ENCODE data around the gene USP34.

USP34 gene

GRCh38 chr2:61328707-61329251 is 142.1 kb downstream of the USP34 start (continued):
- TF ChIP-seq ZNF19 (tag by site-specific recombination; IDR thresholded peaks at IDR 0.05; ENCODE audit: low read depth) (no peak), ZNF214 (tag by site-specific recombination; IDR thresholded peaks at IDR 0.05; ENCODE audit: borderline replicate concordance) (no peak), ZNF366 (tag by site-specific recombination; conservative IDR thresholded peaks at IDR 0.05) (0 out of 2 replicates have a peak, but pooled peaks have one; percentile 19), ZNF24 (tag by site-specific recombination; IDR thresholded peaks at IDR 0.05) (peak; percentile 34; the same call in 1 of the 2 replicates), ZNF629 (tag by site-specific recombination; IDR thresholded peaks at IDR 0.05) (no peak), ZSCAN5A (tag by site-specific recombination; IDR thresholded peaks at IDR 0.05) (no peak), BCL11A (tag by site-specific recombination; IDR thresholded peaks at IDR 0.05; ENCODE audit: low read depth) (peak; percentile 69; the same call in 1 of the 2 replicates), ZNF341 (tag by site-specific recombination; IDR thresholded peaks at IDR 0.05; ENCODE audit: low read depth) (no peak), ZNF416 (tag by site-specific recombination; IDR thresholded peaks at IDR 0.05) (no peak), ZNF248 (tag by site-specific recombination; IDR thresholded peaks at IDR 0.05) (no peak), TCF7L2 (IDR thresholded peaks at IDR 0.05; ENCODE audit: borderline replicate concordance, low read depth, low read length) (no peak), PRDM6 (tag by site-specific recombination; IDR thresholded peaks at IDR 0.05) (peak; percentile 89), TRIM28 (IDR thresholded peaks at IDR 0.05; ENCODE audit: borderline replicate concordance, low read length) (peak; percentile 47; the same call in 1 of the 2 replicates), PRDM10 (tag by site-specific recombination; IDR thresholded peaks at IDR 0.05) (peak; percentile 38; the same call in 1 of the 2 replicates), ZNF548 (tag by site-specific recombination; IDR thresholded peaks at IDR 0.05) (no peak), ZFP69B (tag by site-specific recombination; IDR thresholded peaks at IDR 0.05) (peak; percentile 37; the same call in 1 of the 2 replicates), IKZF3 (tag by site-specific recombination; IDR thresholded peaks at IDR 0.05) (0 out of 2 replicates have a peak, but pooled peaks have one; percentile 21), YY2 (tag by site-specific recombination; IDR thresholded peaks at IDR 0.05) (no peak), ZNF449 (tag by site-specific recombination; IDR thresholded peaks at IDR 0.05) (no peak; the same call in 1 of the 2 replicates), HOXA7 (CRISPR knock-in tag; IDR thresholded peaks at IDR 0.05; ENCODE audit: borderline replicate concordance) (no peak), WT1 (tag by site-specific recombination; IDR thresholded peaks at IDR 0.05) (peak; percentile 94), ZNF561 (tag by site-specific recombination; IDR thresholded peaks at IDR 0.05; ENCODE audit: borderline replicate concordance) (peak; percentile 64; the same call in 1 of the 2 replicates), ZNF394 (tag by site-specific recombination; IDR thresholded peaks at IDR 0.05; ENCODE audit: borderline replicate concordance) (peak; percentile 23; the same call in 1 of the 2 replicates), ZNF639 (tag by site-specific recombination; IDR thresholded peaks at IDR 0.05) (no peak), ZNF843 (tag by site-specific recombination; IDR thresholded peaks at IDR 0.05) (peak; percentile 96), ZNF549 (tag by site-specific recombination; IDR thresholded peaks at IDR 0.05) (no peak), ZNF830 (tag by site-specific recombination; IDR thresholded peaks at IDR 0.05; ENCODE audit: low read depth) (no peak), ZNF529 (tag by site-specific recombination; IDR thresholded peaks at IDR 0.05; ENCODE audit: insufficient replicate concordance) (no peak), ZNF174 (tag by site-specific recombination; IDR thresholded peaks at IDR 0.05) (no peak), ZNF112 (tag by site-specific recombination; IDR thresholded peaks at IDR 0.05) (no peak)
